Fibroblast of lung (primary cell): ENCODE data around the gene NDUFAF7. TPM values are rescaled to one million over a fixed set of nuclear protein-coding genes. Genes with fewer than 3 reads are reported as not detected.

Experiments
- DNase-seq, 2 donors: peaks; one replicate each; pipeline versions ENCODE4 v3.0.0 to v3.0.0-alpha.2; 2010; ENCODE audit warnings: low read depth in 2 of 2
- H2AFZ ChIP-seq: 2 replicates; pipeline ENCODE4 v1.5.1; 2012; ENCODE audit warnings: low read length, control low read depth, inconsistent platforms
- H3K27ac ChIP-seq: 2 replicates; pipeline ENCODE4 v1.5.1; 2011; ENCODE audit warnings: low read length, control low read depth; ENCODE audit not compliant: insufficient read depth
- H3K27me3 ChIP-seq: 2 replicates; pipeline ENCODE4 v1.5.1; 2011; ENCODE audit warnings: mild to moderate bottlenecking, low read length; ENCODE audit not compliant: control insufficient read depth, insufficient read depth
- H3K36me3 ChIP-seq: 2 replicates; pipeline ENCODE4 v1.5.1; 2011; ENCODE audit warnings: low read length; ENCODE audit not compliant: control insufficient read depth, insufficient read depth
- H3K4me1 ChIP-seq: 2 replicates; pipeline ENCODE4 v1.5.1; 2011; ENCODE audit warnings: low read length; ENCODE audit not compliant: control insufficient read depth, insufficient read depth; ENCODE audit errors: extremely low read depth
- H3K4me2 ChIP-seq: 2 replicates; pipeline ENCODE4 v1.5.1; 2011; ENCODE audit warnings: low read length, control low read depth; ENCODE audit not compliant: insufficient read depth; ENCODE audit errors: extremely low read depth
- H3K4me3 ChIP-seq, 4 experiments: fragments of 200-600 bp in 1 of 4; sonication (generic) in 1 of 4; replicated peaks in 1 of 4; 2 replicates each; pipeline ENCODE4 v1.5.1; 2011 to 2016; ENCODE audit warnings: low read length in 4 of 4, low read depth in 3 of 4, mild to moderate bottlenecking in 3 of 4, control low read depth in 2 of 4, inconsistent platforms in 1 of 4, mixed read lengths in 1 of 4; ENCODE audit not compliant: insufficient read depth in 1 of 4; ENCODE audit errors: control extremely low read depth in 1 of 4
- H3K79me2 ChIP-seq: 2 replicates; pipeline ENCODE4 v1.5.1; 2012; ENCODE audit warnings: mild to moderate bottlenecking, low read length, inconsistent platforms; ENCODE audit not compliant: control insufficient read depth, insufficient read depth
- H3K9ac ChIP-seq: 2 replicates; pipeline ENCODE4 v1.5.1; 2011; ENCODE audit warnings: mild to moderate bottlenecking, low read length, control low read depth; ENCODE audit not compliant: insufficient read depth
- H3K9me3 ChIP-seq: 2 replicates; pipeline ENCODE4 v1.5.1; 2012; ENCODE audit warnings: low read depth, low read length; ENCODE audit not compliant: control insufficient read depth, insufficient read depth
- H4K20me1 ChIP-seq: 2 replicates; pipeline ENCODE4 v1.5.1; 2011; ENCODE audit warnings: low read length; ENCODE audit not compliant: control insufficient read depth, insufficient read depth; ENCODE audit errors: extremely low read depth
- CTCF ChIP-seq, 2 donors: IDR thresholded peaks in 1 of 2; conservative IDR thresholded peaks in 1 of 2; 1 replicate in 1 of 2; 2 replicates in 1 of 2; pipeline ENCODE4 v1.5.1; 2011 to 2012; ENCODE audit warnings: low read length in 2 of 2, control low read depth in 1 of 2, inconsistent platforms in 1 of 2, low read depth in 1 of 2, mild to moderate bottlenecking in 1 of 2
- EZH2 ChIP-seq: IDR thresholded peaks from 2 replicates; pipeline ENCODE4 v1.5.1; 2012; ENCODE audit warnings: low read length, control low read depth, mild to moderate bottlenecking; ENCODE audit errors: missing control alignments
- polyA plus RNA-seq, 2 donors: library from polyadenylated mRNA; depleted of rRNA in 1 of 2; stranded (reverse) in 1 of 2; unstranded in 1 of 2; fragments of >200 nt; gene quantifications; 2 replicates each; pipeline ENCODE4 v1.2.1, GENCODE V29; 2011 to 2012; ENCODE audit warnings: missing spikeins in 1 of 2
- total RNA-seq: library from RNA; depleted of rRNA; stranded (reverse); fragments of >200 nt; gene quantifications from 2 replicates; pipeline ENCODE4 v1.2.1, GENCODE V29; 2014

The NDUFAF7 gene
- total and polyA plus RNA-seq, 2 donors (not counting 1 experiment from before 2014, with no cell fraction given) = 16.8 to 18.7 TPM

- Histone ChIP-seq H3K9ac (no peak overlapping the region), H3K4me2 (no peak overlapping the region), H3K4me3 (no peak overlapping the region), H3K9me3 (no peaks in the 10 kb centered on the region), H3K4me1 (peaks cover 5% of the 10 kb centered on the region), H3K27me3 (no peaks in the 10 kb centered on the region), H3K79me2 (peaks cover 52% of the 10 kb centered on the region), H3K27ac (no peak overlapping the region), H4K20me1 (no peaks in the 10 kb centered on the region), H2AFZ (no peak overlapping the region), H3K36me3 (peaks cover 12% of the 10 kb centered on the region)
- no peak for TF ChIP-seq EZH2
- no peak for TF ChIP-seq CTCF (conservative IDR thresholded peaks at IDR 0.05 in 1 of 2, IDR thresholded peaks at IDR 0.05 in 1 of 2; ENCODE audit: low read depth in 1 of 2, low read length in 2 of 2)
- no peak for DNase-seq
Observed at GRCh38 chr2:37226863-37227262, 4.6 kb upstream of the NDUFAF7 start.

- H3K4me3 ChIP-seq = no peak overlapping the region
- no peak overlapping the region for H3K4me2 ChIP-seq
- H3K36me3 ChIP-seq = peaks cover 12% of the 10 kb centered on the region
- H3K9ac ChIP-seq = no peak overlapping the region
- H3K27me3 ChIP-seq = no peaks in the 10 kb centered on the region
- peaks cover 68% of the 10 kb centered on the region for H3K79me2 ChIP-seq
- DNase-seq = no peak
- H4K20me1 ChIP-seq = no peaks in the 10 kb centered on the region
- no peaks in the 10 kb centered on the region for H3K9me3 ChIP-seq
- no peak overlapping the region for H2AFZ ChIP-seq
- no peak overlapping the region for H3K27ac ChIP-seq
- peaks cover 8% of the 10 kb centered on the region for H3K4me1 ChIP-seq
- TF ChIP-seq EZH2 (no peak), CTCF (conservative IDR thresholded peaks at IDR 0.05 in 1 of 2, IDR thresholded peaks at IDR 0.05 in 1 of 2; ENCODE audit: low read depth in 1 of 2, low read length in 2 of 2) (no peak)
Observed at GRCh38 chr2:37228788-37229187, 2.7 kb upstream of the NDUFAF7 start.

- H3K9me3 ChIP-seq = no peaks in the 10 kb centered on the region
- H3K79me2 ChIP-seq = peaks cover 81% of the 10 kb centered on the region
- peak overlapping the region; percentile 91 for H3K27ac ChIP-seq
- H3K4me2 ChIP-seq = peak overlapping the region; percentile 99
- peak overlapping the region; percentile 25 for H2AFZ ChIP-seq
- TF ChIP-seq CTCF (conservative IDR thresholded peaks at IDR 0.05 in 1 of 2, IDR thresholded peaks at IDR 0.05 in 1 of 2; ENCODE audit: low read depth in 1 of 2, low read length in 2 of 2) (no peak), EZH2 (no peak)
- H4K20me1 ChIP-seq = no peaks in the 10 kb centered on the region
- peak in 1 of 2 donors; percentile 7 for DNase-seq
- peak overlapping the region; percentile 79 to 100 (median 83) for H3K4me3 ChIP-seq
- H3K36me3 ChIP-seq = peaks cover 12% of the 10 kb centered on the region
- H3K9ac ChIP-seq = peak overlapping the region; percentile 83
- no peaks in the 10 kb centered on the region for H3K27me3 ChIP-seq
- peaks cover 8% of the 10 kb centered on the region for H3K4me1 ChIP-seq
Observed at GRCh38 chr2:37230581-37230980, 877 bp upstream of the NDUFAF7 start.
